Activated CD4-positive, alpha-beta T cell treated with anti-CD3 and anti-CD28 coated beads, Interleukin-2, amount 10 ng/mL, durations not matched to agents 24 days and 14 days (primary cell): Measurements from ENCODE around the gene TBL1XR1. TPM values are rescaled to one million over a fixed set of nuclear protein-coding genes. Genes with fewer than 3 reads are reported as not detected.

Source experiments
- DNase-seq: peaks from one replicate; pipeline ENCODE4 v3.0.0; 2022
- H3K27ac Mint-ChIP-seq: one replicate; pipeline ENCODE4 v1.8.0; 2022; ENCODE audit warnings: mild to moderate bottlenecking, mixed read lengths
- H3K27me3 Mint-ChIP-seq: one replicate; pipeline ENCODE4 v1.8.0; 2022; ENCODE audit warnings: mixed read lengths
- H3K36me3 Mint-ChIP-seq: one replicate; pipeline ENCODE4 v1.8.0; 2022; ENCODE audit warnings: low read depth, mild to moderate bottlenecking, mixed read lengths
- H3K4me1 Mint-ChIP-seq: one replicate; pipeline ENCODE4 v1.8.0; 2021; ENCODE audit warnings: mixed read lengths
- H3K4me3 Mint-ChIP-seq: one replicate; pipeline ENCODE4 v1.8.0; 2022; ENCODE audit warnings: mild to moderate bottlenecking, moderate library complexity, mixed read lengths
- H3K9me3 Mint-ChIP-seq: one replicate; pipeline ENCODE4 v1.8.0; 2021; ENCODE audit warnings: mixed read lengths
- intact Hi-C: fragments of 100-400 bp; cut with micrococcal nuclease; formaldehyde crosslinking; loops from one replicate; pipeline ENCODE4 v1.15.1; 2023
- total RNA-seq: library from RNA; stranded (reverse); gene quantifications from 2 replicates; pipeline ENCODE4 v1.2.3, GENCODE V29; 2022

Gene TBL1XR1
- total RNA-seq, 1 donor from 2014 or later, result 178 TPM

- H3K27ac Mint-ChIP-seq, result no peak overlapping the region
- H3K36me3 Mint-ChIP-seq, result peaks cover 29% of the 10 kb centered on the region
- no peak overlapping the region for H3K4me3 Mint-ChIP-seq
- intact Hi-C loops, result loop anchor here (5.0 kb wide), 1 partner anchor 42 kb away; no protein-coding TSS in a partner anchor
- H3K9me3 Mint-ChIP-seq, result no peaks in the 10 kb centered on the region
- no peak for DNase-seq
- no peaks in the 10 kb centered on the region for H3K27me3 Mint-ChIP-seq
- H3K4me1 Mint-ChIP-seq, result peaks cover 27% of the 10 kb centered on the region
These were observed 131.8 kb downstream of the TBL1XR1 start for GRCh38 chr3:177065285-177066033.

- Mint-ChIP-seq H3K36me3 (peaks cover 30% of the 10 kb centered on the region), H3K27ac (no peak overlapping the region), H3K4me1 (peaks cover 22% of the 10 kb centered on the region), H3K4me3 (no peak overlapping the region), H3K27me3 (no peaks in the 10 kb centered on the region), H3K9me3 (no peaks in the 10 kb centered on the region)
- no peak for DNase-seq
- intact Hi-C loops, result no loop called here
These were observed 135.1 kb downstream of the TBL1XR1 start for GRCh38 chr3:177062052-177062732.

GRCh38 chr3:177061369-177061768, 135.9 kb downstream of the TBL1XR1 start:
- DNase-seq, result no peak
- no peak overlapping the region for H3K4me3 Mint-ChIP-seq
- H3K36me3 Mint-ChIP-seq, result peaks cover 29% of the 10 kb centered on the region
- H3K27ac Mint-ChIP-seq, result no peak overlapping the region
- H3K4me1 Mint-ChIP-seq, result peaks cover 20% of the 10 kb centered on the region
- intact Hi-C loops, result no loop called here
- no peaks in the 10 kb centered on the region for H3K27me3 Mint-ChIP-seq
- no peaks in the 10 kb centered on the region for H3K9me3 Mint-ChIP-seq

- DNase-seq, result no peak
- Mint-ChIP-seq H3K4me3 (no peak overlapping the region), H3K27ac (no peak overlapping the region), H3K4me1 (peaks cover 19% of the 10 kb centered on the region), H3K36me3 (peaks cover 26% of the 10 kb centered on the region), H3K9me3 (no peaks in the 10 kb centered on the region), H3K27me3 (no peaks in the 10 kb centered on the region)
- intact Hi-C loops, result no loop called here
These were observed 136.8 kb downstream of the TBL1XR1 start for GRCh38 chr3:177060492-177060891.

- Mint-ChIP-seq H3K27ac (no peak overlapping the region), H3K36me3 (peaks cover 19% of the 10 kb centered on the region), H3K27me3 (no peaks in the 10 kb centered on the region), H3K4me3 (no peak overlapping the region), H3K9me3 (no peaks in the 10 kb centered on the region), H3K4me1 (peaks cover 20% of the 10 kb centered on the region)
- intact Hi-C loops, result loop anchor here (5.0 kb wide), 5 partner anchors 89 to 939 kb away; no protein-coding TSS in a partner anchor
- no peak for DNase-seq
These were observed 138.6 kb downstream of the TBL1XR1 start for GRCh38 chr3:177058648-177059047.

GRCh38 chr3:177057768-177058167, 139.5 kb downstream of the TBL1XR1 start:
- peak; percentile 76 for DNase-seq
- intact Hi-C loops, result loop anchor here (1.0 to 5.0 kb wide), 7 partner anchors 90 to 940 kb away; no protein-coding TSS in a partner anchor
- no peak overlapping the region for H3K27ac Mint-ChIP-seq
- no peaks in the 10 kb centered on the region for H3K9me3 Mint-ChIP-seq
- peaks cover 19% of the 10 kb centered on the region for H3K4me1 Mint-ChIP-seq
- peaks cover 17% of the 10 kb centered on the region for H3K36me3 Mint-ChIP-seq
- no peaks in the 10 kb centered on the region for H3K27me3 Mint-ChIP-seq
- no peak overlapping the region for H3K4me3 Mint-ChIP-seq

GRCh38 chr3:177056927-177057326, 140.4 kb downstream of the TBL1XR1 start:
- Mint-ChIP-seq H3K9me3 (no peaks in the 10 kb centered on the region), H3K27me3 (no peaks in the 10 kb centered on the region), H3K4me1 (peaks cover 15% of the 10 kb centered on the region)

GRCh38 chr3:177055605-177056571, 141.4 kb downstream of the TBL1XR1 start:
- H3K4me3 Mint-ChIP-seq, result peak overlapping the region; percentile 24
- peaks cover 14% of the 10 kb centered on the region for H3K36me3 Mint-ChIP-seq
- H3K9me3 Mint-ChIP-seq, result no peaks in the 10 kb centered on the region

More at GRCh38 chr3:177056927-177057326, 140.4 kb downstream of the TBL1XR1 start:
- DNase-seq, result no peak
- Mint-ChIP-seq H3K36me3 (peaks cover 15% of the 10 kb centered on the region), H3K4me3 (no peak overlapping the region), H3K27ac (no peak overlapping the region)
- intact Hi-C loops, result loop anchor here (1.0 to 5.0 kb wide), 7 partner anchors 90 to 940 kb away; no protein-coding TSS in a partner anchor

GRCh38 chr3:177053107-177053506, 144.2 kb downstream of the TBL1XR1 start:
- H3K27ac Mint-ChIP-seq, result no peak overlapping the region
- H3K4me3 Mint-ChIP-seq, result no peak overlapping the region
- H3K27me3 Mint-ChIP-seq, result no peaks in the 10 kb centered on the region
- peaks cover 16% of the 10 kb centered on the region for H3K4me1 Mint-ChIP-seq
- H3K36me3 Mint-ChIP-seq, result peaks cover 20% of the 10 kb centered on the region
- intact Hi-C loops, result loop anchor here (5.0 kb wide), 1 partner anchor 724 kb away; no protein-coding TSS in a partner anchor
- no peaks in the 10 kb centered on the region for H3K9me3 Mint-ChIP-seq
- DNase-seq, result no peak

More at GRCh38 chr3:177055605-177056571, 141.4 kb downstream of the TBL1XR1 start:
- H3K4me1 Mint-ChIP-seq, result peaks cover 17% of the 10 kb centered on the region
- intact Hi-C loops, result loop anchor here (2.0 to 5.0 kb wide), 6 partner anchors 91 to 941 kb away; no protein-coding TSS in a partner anchor
- H3K27ac Mint-ChIP-seq, result peak overlapping the region; percentile 64
- DNase-seq, result no peak
- H3K27me3 Mint-ChIP-seq, result no peaks in the 10 kb centered on the region

GRCh38 chr3:177051411-177051810, 145.9 kb downstream of the TBL1XR1 start:
- Mint-ChIP-seq H3K4me1 (peaks cover 18% of the 10 kb centered on the region), H3K4me3 (no peak overlapping the region), H3K27me3 (no peaks in the 10 kb centered on the region), H3K36me3 (peaks cover 29% of the 10 kb centered on the region), H3K9me3 (no peaks in the 10 kb centered on the region), H3K27ac (peak overlapping the region; percentile 58)
- intact Hi-C loops, result loop anchor here (2.0 to 5.0 kb wide), 2 partner anchors 309 to 726 kb away; no protein-coding TSS in a partner anchor
- no peak for DNase-seq

GRCh38 chr3:177050501-177051237, 146.6 kb downstream of the TBL1XR1 start:
- Mint-ChIP-seq H3K27me3 (no peaks in the 10 kb centered on the region), H3K9me3 (no peaks in the 10 kb centered on the region), H3K4me3 (no peak overlapping the region), H3K27ac (no peak overlapping the region), H3K4me1 (peaks cover 17% of the 10 kb centered on the region), H3K36me3 (peaks cover 32% of the 10 kb centered on the region)
- intact Hi-C loops, result loop anchor here (2.0 to 5.0 kb wide), 2 partner anchors 310 to 727 kb away; no protein-coding TSS in a partner anchor
- no peak for DNase-seq

- H3K4me3 Mint-ChIP-seq, result no peak overlapping the region
- intact Hi-C loops, result no loop called here
These were observed 151.5 kb downstream of the TBL1XR1 start for GRCh38 chr3:177045767-177046166.

More at GRCh38 chr3:177045767-177046166, 151.5 kb downstream of the TBL1XR1 start:
- H3K27ac Mint-ChIP-seq, result no peak overlapping the region
- H3K4me1 Mint-ChIP-seq, result peaks cover 23% of the 10 kb centered on the region
- H3K27me3 Mint-ChIP-seq, result no peaks in the 10 kb centered on the region
- H3K36me3 Mint-ChIP-seq, result peaks cover 67% of the 10 kb centered on the region
- peaks cover 8% of the 10 kb centered on the region for H3K9me3 Mint-ChIP-seq
- no peak for DNase-seq
